AG09319 (cell line): Measurements from ENCODE around the gene CRYZL1.

Experiments used
- DNase-seq: peaks from one replicate; pipeline ENCODE4 v3.0.0-alpha.2; 2010; ENCODE audit warnings: low read depth; ENCODE audit errors: extremely low read depth
- TF ChIP-seq, protein P1 (sequence below): IDR thresholded peaks from 2 replicates; pipeline ENCODE4 v1.5.1; 2011; ENCODE audit warnings: low read depth, mild to moderate bottlenecking, inconsistent platforms, low read length, moderate library complexity

CRYZL1 gene

GRCh38 chr21:33551664-33552063 is 89.9 kb downstream of the CRYZL1 start:
- TF ChIP-seq, protein P1, sequence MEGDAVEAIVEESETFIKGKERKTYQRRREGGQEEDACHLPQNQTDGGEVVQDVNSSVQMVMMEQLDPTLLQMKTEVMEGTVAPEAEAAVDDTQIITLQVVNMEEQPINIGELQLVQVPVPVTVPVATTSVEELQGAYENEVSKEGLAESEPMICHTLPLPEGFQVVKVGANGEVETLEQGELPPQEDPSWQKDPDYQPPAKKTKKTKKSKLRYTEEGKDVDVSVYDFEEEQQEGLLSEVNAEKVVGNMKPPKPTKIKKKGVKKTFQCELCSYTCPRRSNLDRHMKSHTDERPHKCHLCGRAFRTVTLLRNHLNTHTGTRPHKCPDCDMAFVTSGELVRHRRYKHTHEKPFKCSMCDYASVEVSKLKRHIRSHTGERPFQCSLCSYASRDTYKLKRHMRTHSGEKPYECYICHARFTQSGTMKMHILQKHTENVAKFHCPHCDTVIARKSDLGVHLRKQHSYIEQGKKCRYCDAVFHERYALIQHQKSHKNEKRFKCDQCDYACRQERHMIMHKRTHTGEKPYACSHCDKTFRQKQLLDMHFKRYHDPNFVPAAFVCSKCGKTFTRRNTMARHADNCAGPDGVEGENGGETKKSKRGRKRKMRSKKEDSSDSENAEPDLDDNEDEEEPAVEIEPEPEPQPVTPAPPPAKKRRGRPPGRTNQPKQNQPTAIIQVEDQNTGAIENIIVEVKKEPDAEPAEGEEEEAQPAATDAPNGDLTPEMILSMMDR, result no peak
- DNase-seq, result no peak

- TF ChIP-seq, protein P1, result no peak
- DNase-seq, result no peak
Observed at GRCh38 chr21:33550772-33551660, 90.5 kb downstream of the CRYZL1 start.

GRCh38 chr21:33549848-33550771 is 91.4 kb downstream of the CRYZL1 start:
- TF ChIP-seq, protein P1, result no peak
- DNase-seq, result no peak

DNA sequence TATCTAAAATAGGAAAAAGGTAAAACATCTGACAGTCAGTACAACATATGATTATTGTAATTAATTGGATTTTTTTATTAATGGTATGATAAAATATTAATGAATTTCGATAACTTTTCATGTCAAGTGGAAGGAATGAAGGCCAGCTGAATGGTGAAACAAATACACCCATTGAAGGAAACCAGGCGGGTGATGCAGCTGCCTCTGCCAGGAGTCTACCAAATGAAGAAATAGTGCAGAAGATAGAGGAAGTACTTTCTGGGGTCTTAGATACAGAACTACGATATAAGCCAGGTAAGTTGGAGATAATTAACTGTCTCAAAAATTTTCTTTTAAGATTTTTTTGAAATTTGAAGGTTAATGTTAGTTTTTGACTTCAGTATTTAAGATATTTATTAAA is 95.5 kb downstream of the CRYZL1 start:
- no peak for DNase-seq
- TF ChIP-seq, protein P1, result no peak

GRCh38 chr21:33544451-33545195 is 96.9 kb downstream of the CRYZL1 start:
- TF ChIP-seq, protein P1, result no peak
- DNase-seq, result no peak

- no peak for DNase-seq
Observed at GRCh38 chr21:33543505-33544129, 97.9 kb downstream of the CRYZL1 start.

More at GRCh38 chr21:33543505-33544129, 97.9 kb downstream of the CRYZL1 start:
- TF ChIP-seq, protein P1, result no peak
